CD4-positive, alpha-beta T cell treated with Interferon alpha-2 for 1 hour (primary cell): ENCODE data around the gene KLHL26.
A peak's percentile ranks its signal among the peaks of the same experiment; 100 is the strongest.

Source experiments
- DNase-seq, 2 donors: peaks; one replicate each; pipeline ENCODE4 v3.0.0-alpha.2; 2020 to 2022

Gene KLHL26

DNA sequence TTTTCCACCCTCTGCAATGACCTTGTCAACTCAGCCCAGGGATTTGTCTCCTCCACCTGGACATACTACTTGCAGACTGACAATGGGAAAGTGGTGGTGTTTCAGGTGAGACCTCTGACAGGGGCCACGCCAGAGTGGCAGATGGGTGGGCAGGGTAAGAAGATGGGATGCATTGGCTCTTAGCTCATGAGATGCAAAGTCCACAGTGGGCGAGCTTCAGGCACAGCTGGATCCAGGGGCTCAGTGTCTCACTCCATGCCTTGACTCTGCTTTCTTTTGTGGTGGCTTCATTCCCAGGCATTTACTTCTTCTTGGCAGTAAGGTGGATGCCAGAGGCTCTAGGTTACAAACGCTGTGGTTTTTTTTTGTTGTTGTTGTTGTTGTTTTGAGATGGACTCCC lies 20.8 kb upstream of the KLHL26 start:
- DNase-seq = no peak

GRCh38 chr19:18617562-18617961 lies 19.3 kb upstream of the KLHL26 start:
- no peak for DNase-seq

GRCh38 chr19:18618236-18618635 lies 18.6 kb upstream of the KLHL26 start:
- DNase-seq = no peak

DNA sequence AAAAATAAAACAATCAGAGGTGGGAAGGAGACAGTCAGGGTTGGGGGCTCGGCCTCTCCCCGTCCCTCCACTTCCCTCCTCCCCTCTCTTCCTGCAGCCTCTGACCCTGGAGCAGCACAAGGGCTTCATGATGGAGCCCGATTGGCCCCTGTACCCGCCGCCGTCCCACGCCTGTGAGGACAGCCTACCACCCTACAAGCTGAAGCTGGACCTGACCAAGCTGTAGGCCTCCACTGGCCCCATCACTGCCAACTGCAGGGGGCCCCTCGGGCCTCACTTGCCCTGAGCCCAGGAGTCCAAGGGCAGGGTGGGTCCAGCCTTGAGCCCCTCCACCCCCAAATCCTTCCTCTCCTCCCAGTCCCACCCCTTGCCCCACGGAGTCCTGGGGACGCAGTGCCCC lies 16.5 kb upstream of the KLHL26 start:
- no peak for DNase-seq

DNA sequence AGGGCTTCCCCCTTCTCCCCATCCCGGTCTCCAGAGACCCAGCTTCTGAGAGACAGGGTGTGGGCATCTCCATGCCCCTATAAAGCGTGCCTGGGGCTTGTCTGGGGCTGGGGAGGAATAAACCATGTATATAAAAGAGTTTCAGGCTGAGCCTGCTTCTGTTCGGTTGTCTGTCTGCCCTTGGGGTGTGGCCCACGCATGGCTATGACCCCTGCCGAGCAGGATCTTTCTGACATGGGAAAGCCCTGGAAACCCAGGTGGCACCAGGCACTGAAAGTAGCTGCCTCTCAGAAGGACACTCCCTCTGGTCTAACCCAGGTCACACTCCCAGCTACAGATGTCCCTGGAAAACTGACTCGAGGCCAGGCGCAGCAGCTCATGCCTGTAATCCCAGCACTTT lies 15.9 kb upstream of the KLHL26 start:
- no peak for DNase-seq

- no peak for DNase-seq
Observed at GRCh38 chr19:18626906-18627305, 9.9 kb upstream of the KLHL26 start.

DNA sequence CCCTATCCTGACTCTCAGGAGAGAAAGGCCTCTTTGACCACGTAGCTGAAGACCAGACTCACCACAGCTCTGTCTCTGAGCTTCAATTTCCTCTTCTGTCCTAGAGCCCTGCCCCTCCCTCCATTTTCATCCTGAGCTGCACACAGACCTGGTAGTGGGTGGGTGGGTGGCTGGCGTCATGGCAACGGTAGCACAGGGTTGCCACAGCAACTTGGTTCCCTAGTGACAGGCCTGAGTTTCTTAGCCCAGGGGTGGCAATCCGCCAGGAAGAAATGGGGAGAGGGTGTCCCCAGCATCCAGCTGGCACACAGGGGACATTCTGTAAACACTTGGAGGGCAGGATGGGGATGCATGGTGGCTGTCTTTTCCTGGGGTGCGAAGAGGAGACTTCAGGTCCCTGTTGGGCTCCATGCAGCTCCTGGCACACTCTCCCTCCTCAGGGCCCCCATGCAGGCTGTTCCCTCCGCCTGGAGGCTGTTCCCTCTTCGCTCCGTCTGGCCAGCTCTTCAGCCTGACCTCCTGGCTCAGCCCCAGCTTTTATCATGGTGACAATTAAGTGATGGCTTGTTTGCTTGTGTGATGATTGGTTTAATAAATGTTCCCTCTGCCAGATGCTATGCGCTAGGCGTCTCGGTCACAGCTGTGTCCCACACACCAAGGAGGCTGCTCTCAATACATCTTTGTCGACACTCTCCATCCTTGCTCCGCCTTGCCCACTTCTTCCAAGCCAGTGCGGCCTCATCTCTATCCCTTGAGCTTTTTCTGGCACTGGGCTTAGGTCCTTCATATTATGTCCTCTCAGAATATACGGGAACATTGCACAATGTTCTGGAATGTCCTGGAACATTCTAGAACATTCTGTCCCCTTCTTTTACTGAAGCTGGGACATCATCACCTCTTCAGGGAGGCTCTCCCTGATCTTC lies 7.4 kb upstream of the KLHL26 start:
- DNase-seq = no peak

DNA sequence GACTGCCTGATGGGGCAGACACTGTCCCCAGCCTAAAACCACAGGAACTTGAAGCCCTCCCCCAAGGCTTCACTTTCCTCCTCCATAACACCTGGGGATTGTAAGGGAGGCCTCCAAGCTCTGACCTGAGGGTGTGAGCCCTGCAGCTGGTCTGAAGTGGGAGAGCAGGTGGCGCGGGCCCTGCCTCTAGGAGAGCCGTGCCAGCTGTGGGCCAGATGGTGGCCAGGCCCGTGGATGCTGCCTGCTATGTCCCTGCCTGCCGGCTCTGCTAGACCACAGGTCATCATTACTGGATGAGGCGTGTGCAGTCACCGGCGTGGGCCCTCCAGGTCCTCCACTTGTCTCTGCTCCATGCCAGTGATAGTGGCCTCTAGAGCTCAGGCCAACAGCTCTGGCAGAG lies 3.5 kb upstream of the KLHL26 start:
- no peak for DNase-seq

DNA sequence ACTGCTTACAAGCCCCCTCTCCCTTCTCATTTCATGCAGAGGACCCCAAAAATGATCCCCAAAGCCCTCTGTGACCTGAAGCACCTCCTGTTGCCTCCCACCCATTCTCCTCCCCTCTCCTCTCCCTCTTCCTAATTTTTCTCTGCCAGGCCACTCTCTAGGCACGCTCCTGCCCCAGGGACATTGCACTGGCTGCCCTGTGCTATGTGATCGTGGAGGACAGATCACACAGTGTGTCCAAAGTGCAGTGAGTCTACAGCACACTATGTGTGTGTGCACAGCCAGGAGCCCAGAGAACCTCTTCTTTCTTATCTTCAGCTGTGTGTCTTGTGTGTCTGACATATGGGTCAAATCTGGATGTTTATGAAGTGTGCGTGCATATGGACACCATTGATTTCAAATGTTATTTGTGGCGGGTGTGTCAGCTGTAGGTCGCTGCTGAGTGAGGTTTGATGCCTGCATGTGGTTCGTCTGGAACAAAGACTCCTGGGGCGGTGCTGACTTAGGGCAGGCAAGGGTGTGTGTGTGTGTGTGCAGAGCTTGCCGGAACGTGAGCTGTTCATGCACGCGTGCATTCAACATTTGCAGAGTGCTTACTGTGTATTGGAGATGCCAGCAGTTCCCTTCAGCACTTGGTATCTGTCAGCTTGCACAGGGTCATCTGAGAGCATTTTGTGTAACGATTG lies 2.1 kb upstream of the KLHL26 start:
- no peak for DNase-seq

DNA sequence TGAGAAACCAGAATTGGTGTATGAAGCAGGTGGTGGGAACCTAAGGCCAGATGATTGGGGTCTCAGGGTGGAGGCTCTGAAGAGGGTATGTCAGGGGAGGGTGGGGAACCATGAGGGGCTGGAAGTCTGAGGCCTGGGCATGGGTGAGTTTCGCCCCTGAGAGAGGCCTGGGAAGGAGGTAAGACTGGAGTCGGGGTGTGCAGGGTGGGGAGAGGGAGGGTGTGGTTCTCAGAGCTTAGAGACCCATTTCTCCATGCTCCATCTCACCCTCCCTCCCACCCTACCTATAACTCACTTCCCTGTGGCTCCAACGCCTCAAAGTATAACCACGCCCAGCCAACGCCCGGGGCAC lies 1.0 kb upstream of the KLHL26 start:
- DNase-seq = no peak

GRCh38 chr19:18636183-18636968 lies 452 bp upstream of the KLHL26 start:
- DNase-seq = peak; percentile 97 to 98

GRCh38 chr19:18637673-18638630 lies 1.1 kb downstream of the KLHL26 start:
- DNase-seq = peak in 1 of 2 donors; percentile 22

DNA sequence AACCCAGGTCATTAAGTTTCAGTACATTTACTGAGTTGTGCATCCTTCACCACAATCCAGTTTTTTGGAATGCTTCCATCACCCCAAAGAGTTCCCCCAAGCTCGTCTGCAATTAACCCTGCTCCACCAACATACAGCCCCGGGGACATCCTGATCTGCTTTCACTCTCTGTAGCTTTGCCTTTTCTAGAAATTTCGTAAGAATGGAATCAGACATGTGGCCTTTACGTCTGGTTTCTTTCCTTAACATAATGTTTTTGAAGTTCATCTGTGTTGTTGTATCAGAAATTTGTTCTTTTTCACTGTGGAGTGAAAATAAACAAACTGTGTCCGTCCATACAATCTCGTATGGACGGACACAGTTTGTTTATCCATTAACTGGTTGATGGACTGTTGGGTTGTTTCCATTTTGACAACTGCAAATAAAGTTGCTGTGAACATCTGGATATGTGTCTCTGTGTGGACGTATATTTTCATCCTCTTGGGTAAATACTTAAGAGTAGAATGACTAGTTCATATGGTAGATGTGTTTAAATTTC lies 2.9 kb downstream of the KLHL26 start:
- DNase-seq = no peak

DNA sequence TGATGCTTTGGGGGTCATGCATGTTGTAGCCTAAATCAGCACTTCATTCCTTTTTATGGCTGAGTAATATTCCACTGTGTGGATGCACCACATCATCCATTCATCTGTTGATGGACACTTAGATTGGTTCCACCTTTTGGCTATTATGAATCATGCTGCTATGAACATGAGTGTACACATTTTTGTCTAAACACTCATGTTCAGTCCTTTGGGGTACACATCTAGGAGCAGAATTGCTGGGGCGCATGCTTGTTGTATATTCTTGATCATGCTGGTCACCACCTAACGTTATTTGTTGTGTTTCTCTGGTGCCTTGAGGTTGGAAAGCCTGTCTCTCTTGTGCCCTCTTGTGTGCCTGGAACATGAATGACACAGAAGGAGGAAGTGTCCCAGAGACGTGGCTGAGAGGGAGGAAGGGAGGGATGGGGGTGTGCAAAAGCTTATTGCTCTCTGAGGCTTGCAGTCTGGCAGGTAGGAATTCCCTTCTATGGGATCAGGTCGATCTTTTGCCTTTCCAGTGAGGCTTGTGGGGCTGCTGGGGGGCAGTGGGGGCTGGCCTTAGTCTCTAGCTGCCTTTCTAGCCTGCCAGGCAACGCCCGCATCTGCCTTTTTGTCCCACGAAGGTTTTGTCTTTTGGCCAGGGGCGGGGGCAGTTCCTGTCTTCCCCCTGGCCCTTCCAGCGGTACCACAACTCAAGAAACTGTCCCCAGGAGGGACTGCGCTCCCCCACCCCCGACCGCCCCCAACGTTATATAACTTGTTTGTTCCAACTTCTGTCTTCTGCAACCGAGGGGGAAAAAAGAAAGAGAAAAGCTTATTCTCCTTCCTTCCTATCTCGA lies 7.6 kb downstream of the KLHL26 start:
- DNase-seq = peak in 1 of 2 donors; percentile 23

- DNase-seq = no peak
Observed at GRCh38 chr19:18645035-18645511, 8.2 kb downstream of the KLHL26 start.

- no peak for DNase-seq
Observed at GRCh38 chr19:18646535-18647370, 9.9 kb downstream of the KLHL26 start.

DNA sequence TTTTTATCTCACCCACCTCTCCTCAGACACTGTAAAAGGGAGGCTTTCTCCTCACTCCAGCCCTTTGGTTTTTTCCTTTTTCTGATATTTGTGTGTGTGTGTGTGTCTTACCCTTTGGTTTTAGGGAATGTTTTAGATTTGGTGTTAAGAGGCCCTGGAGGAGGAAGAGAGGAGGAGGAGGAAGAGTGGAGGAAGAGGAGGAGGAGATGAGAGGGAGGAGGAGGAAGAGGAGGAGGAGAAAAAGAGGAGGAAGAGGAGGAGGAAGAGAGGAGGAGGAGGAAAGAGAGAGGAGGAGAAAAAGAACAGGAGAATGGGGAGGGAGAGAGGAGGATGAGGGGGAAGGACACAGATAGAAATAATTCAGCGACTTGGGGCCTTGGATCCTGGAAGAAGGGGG lies 10.5 kb downstream of the KLHL26 start:
- DNase-seq = no peak

DNA sequence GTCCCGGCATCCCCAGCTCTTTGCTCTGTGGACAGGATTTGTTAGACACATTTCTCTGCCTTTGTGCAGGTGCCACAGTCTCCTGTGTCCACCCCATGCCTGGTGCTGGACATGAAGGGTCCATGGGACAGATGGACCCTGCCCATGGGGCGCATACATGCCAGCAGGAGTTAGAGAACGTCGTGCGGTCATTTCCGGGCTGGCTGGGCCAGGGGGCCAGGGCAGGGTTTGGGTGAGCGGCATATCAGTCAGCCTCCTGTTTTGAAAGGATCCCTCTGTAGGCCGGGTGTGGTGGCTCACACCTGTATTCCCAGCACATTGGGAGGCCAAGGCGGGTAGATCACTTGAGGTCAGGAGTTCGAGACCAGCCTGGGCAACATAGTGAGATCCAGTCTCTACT lies 11.0 kb downstream of the KLHL26 start:
- DNase-seq = no peak

DNA sequence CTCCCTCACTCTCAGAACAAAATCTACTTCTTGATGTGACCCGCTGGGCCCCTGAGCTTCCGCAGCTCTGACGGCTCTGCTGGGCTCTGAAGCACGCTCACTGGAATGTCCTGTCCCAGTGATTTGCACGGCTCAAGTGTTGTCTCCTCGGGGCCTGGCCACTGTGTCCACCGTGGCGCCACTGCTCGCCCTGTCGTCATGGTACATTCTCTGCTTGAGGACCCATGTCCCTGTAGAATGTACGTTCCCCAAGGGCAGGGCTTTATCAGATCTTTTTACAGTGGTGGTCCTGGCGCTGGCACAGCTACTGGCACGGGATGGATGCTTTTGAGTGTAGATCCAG lies 12.1 kb downstream of the KLHL26 start:
- no peak for DNase-seq

DNA sequence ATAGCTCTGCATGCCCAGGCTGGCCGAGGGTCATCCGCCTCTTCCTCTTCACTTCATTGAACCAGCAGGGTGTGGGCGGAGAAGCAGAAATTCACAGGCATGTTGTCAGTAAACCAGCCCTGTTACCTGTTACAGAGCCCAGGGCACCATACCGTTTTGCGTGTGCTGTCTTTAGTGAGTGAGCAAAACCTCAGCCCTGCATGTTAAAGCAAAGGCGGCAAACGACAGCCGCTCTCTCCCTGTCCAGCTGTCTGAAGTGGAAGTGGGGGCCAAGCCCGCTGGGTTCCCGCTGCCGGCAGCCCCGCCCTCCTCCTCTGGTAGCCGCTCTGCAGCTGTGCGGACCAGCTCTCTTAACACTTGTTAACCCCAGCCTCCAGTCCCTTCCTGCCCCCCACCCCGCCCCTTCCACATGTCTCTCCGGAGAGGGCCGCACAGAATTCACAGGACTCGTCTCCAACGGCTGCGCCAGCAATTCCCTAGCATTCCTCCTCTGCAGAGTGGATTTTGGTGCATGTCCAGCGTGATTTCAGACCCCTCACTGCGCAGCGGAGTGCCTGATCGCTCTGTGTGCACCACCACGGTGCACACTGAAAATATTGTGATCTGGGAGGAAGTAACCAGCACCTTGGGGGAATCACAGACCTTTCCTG lies 12.7 kb downstream of the KLHL26 start:
- no peak for DNase-seq
